Duodenal mucosa (tissue), 2 donors: Measurements from ENCODE around the gene SHOC1.

ENCODE experiments used
- H3K27ac ChIP-seq: one replicate; pipeline ENCODE4 v1.7.0; 2013; ENCODE audit warnings: low read depth, low read length
- H3K27me3 ChIP-seq, 2 donors: one replicate each; pipeline ENCODE4 v1.7.0; 2013; ENCODE audit warnings: low read length in 2 of 2, control low read depth in 1 of 2; ENCODE audit not compliant: insufficient read depth in 2 of 2, control insufficient read depth in 1 of 2
- H3K36me3 ChIP-seq, 2 donors: one replicate each; pipeline ENCODE4 v1.7.0; 2013; ENCODE audit warnings: low read length in 2 of 2, control low read depth in 1 of 2; ENCODE audit not compliant: insufficient read depth in 2 of 2, control insufficient read depth in 1 of 2
- H3K4me1 ChIP-seq, 2 donors: one replicate each; pipeline ENCODE4 v1.7.0; 2013; ENCODE audit warnings: low read length in 2 of 2, control low read depth in 1 of 2; ENCODE audit not compliant: insufficient read depth in 2 of 2, control insufficient read depth in 1 of 2
- H3K4me3 ChIP-seq, 2 donors: one replicate each; pipeline ENCODE4 v1.7.0; 2013; ENCODE audit warnings: low read length in 2 of 2, low read depth in 1 of 2
- H3K9ac ChIP-seq, 2 donors: one replicate each; pipeline ENCODE4 v1.7.0; 2013; ENCODE audit warnings: low read length in 2 of 2, low read depth in 1 of 2
- H3K9me3 ChIP-seq, 2 donors: one replicate each; pipeline ENCODE4 v1.7.0; 2013; ENCODE audit warnings: low read length in 2 of 2, control low read depth in 1 of 2; ENCODE audit not compliant: control insufficient read depth in 1 of 2

Gene SHOC1

DNA sequence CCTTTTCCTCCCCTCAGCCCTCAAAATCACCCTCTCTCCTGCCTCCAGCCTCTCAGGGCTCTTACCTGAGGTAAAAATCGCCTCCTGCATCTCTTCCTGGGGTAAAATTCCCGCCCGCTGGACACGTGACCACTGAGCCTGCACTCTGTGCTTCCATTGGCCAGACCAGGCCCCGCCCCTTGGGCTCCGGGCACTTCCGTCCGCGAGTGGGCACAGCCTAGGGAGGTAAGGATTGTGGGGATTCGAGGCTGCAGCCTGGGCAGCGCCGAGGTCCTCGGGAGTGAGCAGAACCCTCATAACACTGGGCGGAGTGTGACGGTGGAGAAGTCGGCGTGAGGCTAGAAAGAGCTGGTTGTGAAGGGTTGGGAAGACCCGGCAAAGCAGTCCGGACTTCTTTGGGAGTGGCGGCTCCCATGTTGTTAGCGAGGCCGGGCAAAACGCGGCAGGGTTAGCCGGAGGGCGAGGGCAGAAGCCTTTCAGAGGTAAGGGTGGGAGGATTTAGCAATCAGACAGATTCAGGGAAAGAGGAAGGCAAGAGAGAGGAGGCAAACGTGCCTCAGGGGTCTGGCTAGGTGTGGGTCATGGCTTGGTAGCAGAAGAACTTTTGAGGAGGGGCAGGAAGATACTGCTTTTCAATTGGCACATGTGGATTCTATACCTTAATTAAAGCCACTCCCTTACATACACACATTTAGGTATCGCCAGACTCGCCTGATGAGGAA lies at the start of gene SHOC1:
SHOC1 (minus strand) TSS at position 103 of the 722 bp plus-strand sequence. CDS start 3,519 bp downstream, outside the sequence.
- H3K27me3 ChIP-seq = no peaks in the 10 kb centered on the region
- no peak within 1 kb of the TSS for H3K27ac ChIP-seq
- no peaks in the 10 kb centered on the region for H3K36me3 ChIP-seq
- H3K4me3 ChIP-seq = no peak within 1 kb of the TSS
- H3K4me1 ChIP-seq = no peaks in the 10 kb centered on the region
- peaks cover 0 to 2% of the 10 kb centered on the region in 2 donors for H3K9me3 ChIP-seq
- H3K9ac ChIP-seq = no peak within 1 kb of the TSS

- H3K4me3 ChIP-seq = no peak overlapping the region
- no peaks in the 10 kb centered on the region for H3K9me3 ChIP-seq
- no peak overlapping the region for H3K27ac ChIP-seq
- no peak overlapping the region for H3K9ac ChIP-seq
- no peaks in the 10 kb centered on the region for H3K4me1 ChIP-seq
- H3K27me3 ChIP-seq = no peaks in the 10 kb centered on the region
- H3K36me3 ChIP-seq = no peaks in the 10 kb centered on the region
Measured at GRCh38 chr9:111843971-111844370, 49.2 kb upstream of the SHOC1 start.

DNA sequence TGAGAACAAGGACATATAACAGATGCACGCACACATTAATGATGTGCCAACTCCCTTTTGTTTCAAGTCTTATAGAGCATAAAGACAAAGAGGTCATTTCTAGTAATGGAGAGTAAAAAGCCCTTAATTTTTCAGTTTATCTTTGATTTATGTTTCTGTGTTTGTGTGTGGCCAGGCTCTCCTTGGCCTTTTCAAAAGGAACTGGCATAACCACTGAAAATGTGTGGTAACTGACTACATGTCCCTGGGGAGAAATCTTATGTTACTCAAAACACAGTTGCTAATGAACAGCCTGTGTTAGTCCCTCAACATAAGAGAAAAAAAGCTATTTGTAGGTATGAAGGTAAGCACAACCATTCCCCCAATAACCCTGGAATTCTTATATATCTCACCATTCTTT lies 47.6 kb upstream of the SHOC1 start:
- H3K36me3 ChIP-seq = no peaks in the 10 kb centered on the region
- no peak overlapping the region for H3K4me3 ChIP-seq
- no peaks in the 10 kb centered on the region for H3K9me3 ChIP-seq
- H3K9ac ChIP-seq = no peak overlapping the region
- H3K4me1 ChIP-seq = no peaks in the 10 kb centered on the region
- no peak overlapping the region for H3K27ac ChIP-seq
- no peaks in the 10 kb centered on the region for H3K27me3 ChIP-seq

- Histone ChIP-seq H3K4me1 (no peaks in the 10 kb centered on the region), H3K27ac (no peak overlapping the region), H3K36me3 (no peaks in the 10 kb centered on the region), H3K9me3 (no peaks in the 10 kb centered on the region), H3K27me3 (no peaks in the 10 kb centered on the region), H3K4me3 (no peak overlapping the region), H3K9ac (no peak overlapping the region)
Measured at GRCh38 chr9:111840442-111840841, 45.7 kb upstream of the SHOC1 start.

DNA sequence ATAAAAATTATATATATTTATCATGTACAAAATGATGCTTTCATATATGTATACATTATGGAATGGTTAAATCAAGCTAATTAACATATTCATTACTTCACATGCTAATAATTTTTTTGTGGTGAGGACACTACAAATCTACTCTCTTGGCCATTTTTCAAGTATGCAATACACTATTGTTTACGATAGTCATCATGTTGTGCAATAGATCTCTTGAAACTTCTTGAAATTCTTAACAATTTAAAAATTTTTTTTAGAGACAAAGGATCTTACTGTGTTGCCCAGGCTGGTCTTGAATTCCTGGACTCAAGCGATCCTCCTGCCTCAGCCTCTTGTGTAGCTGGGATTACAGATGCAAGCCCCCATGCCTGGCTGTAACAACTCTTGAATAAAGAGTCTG lies 45.2 kb upstream of the SHOC1 start:
- no peaks in the 10 kb centered on the region for H3K4me1 ChIP-seq
- H3K36me3 ChIP-seq = no peaks in the 10 kb centered on the region
- no peak overlapping the region for H3K27ac ChIP-seq
- H3K27me3 ChIP-seq = no peaks in the 10 kb centered on the region
- H3K4me3 ChIP-seq = no peak overlapping the region
- H3K9me3 ChIP-seq = no peaks in the 10 kb centered on the region
- H3K9ac ChIP-seq = no peak overlapping the region

DNA sequence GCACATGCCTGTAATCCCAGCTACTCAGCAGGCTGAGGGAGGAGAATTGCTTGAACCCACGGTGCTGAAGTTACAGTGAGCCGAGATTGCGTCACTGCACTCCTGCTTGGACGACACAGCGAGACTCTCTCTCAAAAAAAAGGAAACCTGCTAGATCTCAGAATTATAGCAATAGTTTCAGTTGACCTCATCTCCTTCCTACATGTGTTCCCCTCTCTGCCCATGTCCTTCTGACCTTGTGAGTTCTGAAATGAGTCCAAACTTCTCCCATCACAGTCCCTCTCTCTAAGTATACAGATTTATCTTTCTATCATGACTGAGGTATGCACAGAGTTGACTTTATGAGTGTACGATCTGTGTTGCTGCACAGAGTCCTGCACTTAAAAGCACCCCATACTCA lies 44.6 kb upstream of the SHOC1 start:
- Histone ChIP-seq H3K27ac (no peak overlapping the region), H3K36me3 (no peaks in the 10 kb centered on the region), H3K4me3 (no peak overlapping the region), H3K27me3 (no peaks in the 10 kb centered on the region), H3K9me3 (no peaks in the 10 kb centered on the region), H3K4me1 (no peaks in the 10 kb centered on the region), H3K9ac (no peak overlapping the region)

- Histone ChIP-seq H3K27ac (no peak overlapping the region), H3K9ac (no peak overlapping the region), H3K27me3 (no peaks in the 10 kb centered on the region), H3K4me3 (no peak overlapping the region), H3K36me3 (no peaks in the 10 kb centered on the region), H3K4me1 (no peaks in the 10 kb centered on the region), H3K9me3 (no peaks in the 10 kb centered on the region)
Measured at GRCh38 chr9:111838439-111838838, 43.7 kb upstream of the SHOC1 start.

DNA sequence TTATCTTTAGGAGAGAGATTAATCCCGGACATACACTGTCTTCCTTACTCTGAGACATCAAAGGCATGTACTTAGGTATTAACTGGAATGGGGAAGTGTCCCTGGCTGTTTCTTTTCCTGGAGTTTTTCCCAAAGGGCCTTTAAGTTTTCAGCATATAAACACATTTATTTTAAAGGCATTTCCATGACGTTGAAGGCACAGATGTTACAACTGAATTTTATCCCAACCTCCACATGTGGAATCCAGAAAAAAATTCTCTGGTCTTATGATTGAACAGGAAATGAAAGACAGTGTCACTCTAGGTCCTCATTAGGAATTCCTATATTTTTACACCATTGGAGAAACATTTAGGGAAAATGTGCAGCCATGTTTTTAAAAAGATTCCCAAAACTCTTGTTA lies 41.6 kb upstream of the SHOC1 start:
- no peaks in the 10 kb centered on the region for H3K4me1 ChIP-seq
- H3K9me3 ChIP-seq = no peaks in the 10 kb centered on the region
- no peaks in the 10 kb centered on the region for H3K36me3 ChIP-seq
- H3K27me3 ChIP-seq = no peaks in the 10 kb centered on the region
- no peak overlapping the region for H3K27ac ChIP-seq
- no peak overlapping the region for H3K4me3 ChIP-seq
- H3K9ac ChIP-seq = no peak overlapping the region

GRCh38 chr9:111833941-111834340 lies 39.2 kb upstream of the SHOC1 start:
- Histone ChIP-seq H3K4me3 (no peak overlapping the region), H3K9me3 (no peaks in the 10 kb centered on the region), H3K4me1 (no peaks in the 10 kb centered on the region), H3K27me3 (no peaks in the 10 kb centered on the region), H3K36me3 (no peaks in the 10 kb centered on the region), H3K27ac (no peak overlapping the region), H3K9ac (no peak overlapping the region)

DNA sequence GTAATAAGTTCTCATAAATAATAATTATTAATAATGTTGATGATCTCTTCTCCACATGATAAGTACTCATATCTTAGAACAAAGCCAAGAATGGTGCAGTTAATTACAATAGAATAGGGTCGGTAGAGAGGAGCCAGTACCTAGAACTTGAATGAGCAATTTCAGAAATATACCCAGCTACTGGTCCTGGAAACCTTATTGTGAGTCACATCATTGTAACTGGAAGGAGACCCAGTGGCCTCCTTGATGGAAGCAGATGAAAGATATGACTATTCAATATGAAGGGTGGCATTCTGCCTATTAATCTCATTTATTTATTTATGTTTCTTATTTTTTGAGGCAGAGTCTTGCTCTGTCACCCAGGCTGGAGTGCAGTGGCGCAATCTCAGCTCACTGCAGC lies 37.7 kb upstream of the SHOC1 start:
- H3K9me3 ChIP-seq = no peaks in the 10 kb centered on the region
- no peaks in the 10 kb centered on the region for H3K4me1 ChIP-seq
- no peak overlapping the region for H3K9ac ChIP-seq
- no peak overlapping the region for H3K27ac ChIP-seq
- H3K36me3 ChIP-seq = no peaks in the 10 kb centered on the region
- no peaks in the 10 kb centered on the region for H3K27me3 ChIP-seq
- no peak overlapping the region for H3K4me3 ChIP-seq
